ENCODE data around the gene CACNA2D4.

Gene CACNA2D4

GRCh38 chr12:1769809-1770494 lies 148.5 kb downstream of the CACNA2D4 start:
- Histone ChIP-seq H3K79me2 (peaks cover 3% of the 10 kb centered on the region), H3K4me1 (peaks cover 9% of the 10 kb centered on the region), H3K9me3 (ENCODE audit: control insufficient read depth, low read length) (no peaks in the 10 kb centered on the region), H3K4me2 (ENCODE audit: low read length) (no peak overlapping the region), H3K36me3 (ENCODE audit: control insufficient read depth, insufficient read depth, low read length) (no peaks in the 10 kb centered on the region), H2AFZ (no peak overlapping the region), H3K27ac (no peak overlapping the region), H3K4me3 (ENCODE audit: low read depth, low read length) (no peak overlapping the region), H3K9ac (no peak overlapping the region), H3K27me3 (ENCODE audit: control insufficient read depth, insufficient read depth, low read length) (no peaks in the 10 kb centered on the region)
- TF ChIP-seq CTCF (IDR thresholded peaks at IDR 0.05), result no peak

- Histone ChIP-seq H3K9me3 (ENCODE audit: control insufficient read depth, low read length) (no peaks in the 10 kb centered on the region), H2AFZ (no peak overlapping the region), H3K9ac (no peak overlapping the region), H3K79me2 (peaks cover 5% of the 10 kb centered on the region), H3K36me3 (ENCODE audit: control insufficient read depth, insufficient read depth, low read length) (no peaks in the 10 kb centered on the region), H3K4me3 (ENCODE audit: low read depth, low read length) (no peak overlapping the region), H3K27ac (no peak overlapping the region), H3K4me1 (no peaks in the 10 kb centered on the region), H3K27me3 (ENCODE audit: control insufficient read depth, insufficient read depth, low read length) (no peaks in the 10 kb centered on the region), H3K4me2 (ENCODE audit: low read length) (no peak overlapping the region)
- no peak for TF ChIP-seq CTCF (IDR thresholded peaks at IDR 0.05)
Measured at GRCh38 chr12:1768615-1769014, 149.8 kb downstream of the CACNA2D4 start.

- Histone ChIP-seq H3K27ac (no peak overlapping the region), H3K9ac (no peak overlapping the region), H3K79me2 (peaks cover 8% of the 10 kb centered on the region), H3K4me3 (ENCODE audit: low read depth, low read length) (no peak overlapping the region), H3K36me3 (ENCODE audit: control insufficient read depth, insufficient read depth, low read length) (no peaks in the 10 kb centered on the region), H3K4me2 (ENCODE audit: low read length) (no peak overlapping the region), H3K9me3 (ENCODE audit: control insufficient read depth, low read length) (no peaks in the 10 kb centered on the region), H2AFZ (no peak overlapping the region), H3K4me1 (no peaks in the 10 kb centered on the region), H3K27me3 (ENCODE audit: control insufficient read depth, insufficient read depth, low read length) (no peaks in the 10 kb centered on the region)
- TF ChIP-seq CTCF (IDR thresholded peaks at IDR 0.05), result no peak
Measured at GRCh38 chr12:1767407-1768090, 150.9 kb downstream of the CACNA2D4 start.

GRCh38 chr12:1766110-1766509 lies 152.3 kb downstream of the CACNA2D4 start:
- Histone ChIP-seq H3K27ac (no peak overlapping the region), H3K9me3 (ENCODE audit: control insufficient read depth, low read length) (no peaks in the 10 kb centered on the region), H3K79me2 (peaks cover 16% of the 10 kb centered on the region), H3K4me1 (no peaks in the 10 kb centered on the region), H3K4me2 (ENCODE audit: low read length) (no peak overlapping the region), H3K27me3 (ENCODE audit: control insufficient read depth, insufficient read depth, low read length) (no peaks in the 10 kb centered on the region), H3K36me3 (ENCODE audit: control insufficient read depth, insufficient read depth, low read length) (no peaks in the 10 kb centered on the region), H3K9ac (no peak overlapping the region), H3K4me3 (ENCODE audit: low read depth, low read length) (no peak overlapping the region), H2AFZ (no peak overlapping the region)
- TF ChIP-seq CTCF (IDR thresholded peaks at IDR 0.05), result no peak
